Limb (tissue), 2 donors: ENCODE measurements around the gene IL2.

ENCODE experiments used
- DNase-seq, 2 donors: peaks; one replicate each; pipeline ENCODE4 v3.0.0-alpha.2; 2016; ENCODE audit errors: extremely low spot score in 2 of 2

The IL2 gene

DNA sequence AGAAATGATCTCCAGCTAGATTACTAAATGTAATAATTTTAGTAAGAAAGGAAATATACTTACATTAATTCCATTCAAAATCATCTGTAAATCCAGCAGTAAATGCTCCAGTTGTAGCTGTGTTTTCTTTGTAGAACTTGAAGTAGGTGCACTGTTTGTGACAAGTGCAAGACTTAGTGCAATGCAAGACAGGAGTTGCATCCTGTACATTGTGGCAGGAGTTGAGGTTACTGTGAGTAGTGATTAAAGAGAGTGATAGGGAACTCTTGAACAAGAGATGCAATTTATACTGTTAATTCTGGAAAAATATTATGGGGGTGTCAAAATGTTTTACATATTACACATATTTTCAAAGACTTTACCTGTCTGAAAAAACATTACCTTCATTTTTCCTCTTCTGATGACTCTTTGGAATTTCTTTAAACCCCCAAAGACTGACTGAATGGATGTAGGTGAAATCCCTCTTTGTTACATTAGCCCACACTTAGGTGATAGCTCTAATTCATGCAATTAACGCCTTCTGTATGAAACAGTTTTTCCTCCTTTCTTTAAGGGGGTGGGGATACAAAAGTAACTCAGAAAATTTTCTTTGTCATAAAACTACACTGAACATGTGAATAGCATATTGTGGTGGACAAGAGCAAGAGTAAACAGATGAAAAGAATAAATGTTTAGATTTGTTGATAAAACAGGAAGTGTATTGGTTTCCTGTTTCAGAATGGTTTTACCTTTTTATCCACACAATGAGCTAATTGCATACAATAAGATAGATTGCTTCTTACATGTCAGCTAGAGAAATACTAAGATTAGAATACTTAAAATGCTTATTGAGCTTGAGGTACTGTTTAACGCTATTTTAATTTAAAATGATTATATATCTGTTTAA, at the start of gene IL2:
Gene IL2, minus strand, starts transcription at position 495 of the 886 bp plus-strand sequence. Its CDS starts 285 bp downstream, at position 210.
- no peak for DNase-seq

DNA sequence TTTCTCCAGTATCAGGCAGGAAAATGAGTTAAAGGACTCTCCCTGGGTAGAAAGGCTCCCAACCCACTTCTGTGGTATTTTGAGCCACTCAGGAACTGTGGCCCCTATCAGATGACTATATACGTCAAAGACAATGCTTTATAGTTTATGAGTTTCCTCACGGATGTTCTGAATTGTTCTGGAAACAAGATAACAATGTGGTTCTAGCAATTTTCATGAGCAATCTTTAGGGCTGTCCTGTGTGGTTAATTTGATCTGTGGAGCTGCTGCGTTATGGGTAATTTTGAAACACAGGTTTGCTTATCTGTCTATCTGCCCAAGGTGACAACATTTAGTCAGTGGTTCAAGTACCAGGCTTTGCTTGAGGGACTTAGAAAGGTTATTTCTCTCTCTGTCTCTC, 46.7 kb upstream of the IL2 start:
- DNase-seq = no peak

DNA sequence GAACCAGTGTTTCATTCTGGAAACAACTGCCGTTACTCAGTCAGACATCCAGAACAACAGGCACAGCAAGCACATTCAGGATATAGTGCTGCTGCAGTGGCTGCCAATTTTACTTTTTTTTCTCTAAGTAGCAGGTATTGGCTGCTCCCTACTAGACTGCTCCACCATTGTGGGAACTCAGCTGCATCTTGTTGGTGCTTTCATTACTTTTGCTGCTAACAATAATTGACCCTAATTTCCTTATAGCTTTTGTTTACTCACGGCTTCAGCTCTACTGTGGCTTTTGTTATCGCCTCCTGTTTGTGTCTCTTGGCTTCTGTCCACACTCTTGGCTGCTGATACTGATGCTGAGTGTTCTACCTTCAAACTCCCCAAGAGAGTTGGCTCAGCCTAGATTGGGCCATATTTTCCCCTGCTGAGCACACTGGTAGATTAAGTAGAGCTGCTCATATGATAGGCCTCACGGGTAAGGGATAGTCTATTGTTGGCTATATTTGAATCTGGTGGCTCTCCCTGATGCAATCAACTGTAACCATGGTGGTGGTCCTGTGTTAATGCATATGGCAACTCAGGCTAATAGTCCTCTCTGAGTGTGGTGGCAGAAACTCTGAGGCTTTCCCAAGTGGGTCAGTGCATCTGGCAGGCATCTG, 44.5 kb upstream of the IL2 start:
- no peak for DNase-seq

DNA sequence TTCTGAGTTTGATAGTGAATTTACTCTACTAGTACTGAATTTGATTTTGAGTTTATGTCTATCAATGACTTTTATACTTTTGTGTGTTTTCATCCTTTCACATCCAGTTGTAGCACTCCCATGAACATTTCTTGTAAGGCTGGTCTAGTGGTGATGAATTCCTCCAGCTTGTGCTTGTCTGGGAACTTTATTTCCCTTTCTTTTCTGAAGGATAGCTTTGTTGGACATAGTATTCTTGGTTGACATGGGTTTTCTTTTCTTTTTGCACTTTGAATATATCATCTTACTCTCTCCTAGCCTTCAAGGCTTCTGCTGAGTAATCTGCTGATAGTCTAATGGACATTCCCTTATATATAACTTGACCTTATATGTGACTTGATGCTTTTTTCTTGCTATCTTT, 32.5 kb upstream of the IL2 start:
- DNase-seq = no peak

DNA sequence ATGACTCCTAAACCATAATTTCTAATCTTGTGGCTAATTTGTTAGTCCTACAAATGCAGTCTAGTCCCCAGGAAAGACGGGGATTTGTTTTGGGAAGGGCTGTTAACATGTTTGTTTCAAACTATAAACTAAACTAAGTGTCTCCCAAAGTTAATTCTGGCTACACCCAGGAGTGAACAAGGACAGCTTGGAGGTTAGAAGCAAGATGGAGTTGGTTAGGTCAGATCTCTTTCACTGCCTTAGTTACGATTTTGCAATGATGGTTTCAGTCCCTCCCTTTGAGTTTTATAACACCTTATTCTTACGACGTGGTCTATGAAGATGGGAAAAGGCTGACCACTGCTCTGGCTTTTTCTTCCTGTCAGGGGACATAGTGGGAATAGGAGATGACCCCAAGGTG, 27.0 kb upstream of the IL2 start:
- no peak for DNase-seq

DNA sequence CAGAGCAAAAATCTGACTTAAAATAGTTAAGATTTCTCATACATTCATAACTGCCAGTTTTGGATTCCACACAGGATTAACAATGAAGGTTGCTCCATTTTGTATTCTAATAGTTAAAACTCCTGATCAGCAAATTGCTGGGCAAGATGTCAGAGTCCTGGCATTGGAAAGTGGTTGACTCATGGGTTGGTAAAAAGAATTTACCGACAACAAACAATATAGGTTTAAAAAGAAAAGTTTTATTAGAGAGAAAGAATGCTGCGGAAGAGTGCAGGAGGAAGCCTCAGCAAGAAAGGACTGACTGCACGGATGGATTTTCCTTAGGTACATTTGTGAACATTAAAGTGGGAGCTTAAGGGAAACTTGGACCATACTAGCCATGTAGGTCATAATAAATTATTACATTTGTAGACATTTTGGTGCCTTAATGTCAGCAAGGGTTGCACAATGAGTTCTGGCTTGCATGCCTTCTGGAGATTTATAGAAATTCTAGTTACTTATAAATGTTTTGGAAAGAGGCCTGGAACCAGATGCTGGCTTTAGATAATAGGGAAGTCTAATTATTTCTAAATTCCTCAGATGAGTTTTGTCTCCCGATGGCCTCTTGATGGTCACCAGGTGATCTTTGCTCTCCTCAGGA, 25.4 kb upstream of the IL2 start:
- DNase-seq = peak in 1 of 2 donors; percentile 5

DNA sequence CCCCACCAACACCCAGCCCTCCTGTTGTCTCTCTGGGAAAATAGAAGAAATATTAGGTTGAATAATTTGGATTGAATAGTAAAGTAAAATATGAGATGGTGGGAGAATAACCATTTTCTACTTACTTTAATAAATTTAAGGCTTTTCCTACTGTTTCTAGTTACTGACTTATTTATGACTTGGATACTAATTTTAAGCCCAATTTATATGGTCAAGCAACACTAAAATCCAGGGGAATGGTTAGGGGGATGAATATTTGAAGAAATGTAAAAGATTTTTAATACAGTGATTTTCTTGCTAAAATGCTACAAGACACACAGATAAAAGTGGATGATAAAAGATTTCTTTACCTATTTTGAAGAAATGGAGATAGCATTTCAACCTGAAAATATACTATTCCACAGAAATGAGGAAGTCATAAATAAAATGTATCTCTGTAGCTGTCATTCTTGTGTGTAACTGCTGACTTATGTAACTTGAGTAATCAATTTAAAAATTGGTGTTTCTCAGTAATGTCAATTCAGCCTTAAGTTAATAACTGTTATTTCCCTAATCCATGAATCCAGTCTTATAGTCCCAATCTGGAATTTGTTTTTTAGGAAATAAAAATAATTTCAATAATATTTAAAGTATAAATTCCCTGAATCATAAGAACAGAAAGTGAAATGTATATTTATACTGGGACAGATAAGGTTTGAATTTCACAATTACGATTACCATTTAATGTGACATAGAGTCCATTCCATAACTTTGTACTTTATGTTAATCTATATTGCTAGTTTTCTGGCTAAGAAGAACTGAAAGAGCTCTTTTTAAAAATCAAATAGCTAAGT, 24.3 kb upstream of the IL2 start:
- DNase-seq = no peak

DNA sequence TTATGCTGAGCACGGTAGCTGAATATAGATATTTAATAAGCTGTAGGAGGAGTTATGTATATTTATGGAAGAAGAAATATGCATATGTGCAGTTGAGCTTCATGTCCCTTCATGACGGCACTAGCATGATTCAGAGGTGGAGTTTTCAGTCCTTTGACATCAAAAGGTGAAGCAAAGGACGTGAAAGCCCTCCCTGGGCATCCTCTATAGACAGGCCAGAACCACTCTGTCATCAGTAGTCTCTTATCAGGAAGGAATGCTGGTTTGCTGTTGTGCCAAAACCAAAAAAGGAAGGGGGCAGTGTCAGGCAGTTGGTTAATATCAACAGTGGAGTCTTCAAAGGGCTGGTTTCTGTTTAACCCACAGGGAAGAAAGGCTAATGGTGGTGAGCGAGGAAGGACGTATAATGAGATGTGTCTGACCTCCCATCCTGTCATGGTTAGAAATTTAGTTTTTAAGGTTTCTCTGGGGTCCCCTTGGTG, 23.5 kb upstream of the IL2 start:
- DNase-seq = no peak

DNA sequence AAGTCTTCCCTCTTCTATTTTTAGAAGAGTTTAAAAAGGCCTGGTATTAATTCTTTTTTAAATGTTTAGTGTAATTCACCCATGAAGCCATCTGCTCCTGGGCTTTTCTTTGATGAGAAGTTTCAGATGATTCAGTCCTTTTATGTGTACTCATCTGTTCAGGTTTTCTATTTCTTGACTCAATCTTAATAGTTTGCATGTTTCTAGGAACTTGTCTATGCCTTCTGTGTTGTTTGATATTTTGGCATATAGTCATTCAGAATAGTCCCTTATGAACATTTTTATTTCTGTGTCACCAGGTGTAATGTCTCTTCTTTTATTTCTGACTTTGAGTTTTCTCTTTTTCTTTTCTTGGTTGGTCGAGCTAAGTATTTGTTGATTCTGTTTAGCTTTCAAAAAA, 20.2 kb upstream of the IL2 start:
- DNase-seq = no peak

DNA sequence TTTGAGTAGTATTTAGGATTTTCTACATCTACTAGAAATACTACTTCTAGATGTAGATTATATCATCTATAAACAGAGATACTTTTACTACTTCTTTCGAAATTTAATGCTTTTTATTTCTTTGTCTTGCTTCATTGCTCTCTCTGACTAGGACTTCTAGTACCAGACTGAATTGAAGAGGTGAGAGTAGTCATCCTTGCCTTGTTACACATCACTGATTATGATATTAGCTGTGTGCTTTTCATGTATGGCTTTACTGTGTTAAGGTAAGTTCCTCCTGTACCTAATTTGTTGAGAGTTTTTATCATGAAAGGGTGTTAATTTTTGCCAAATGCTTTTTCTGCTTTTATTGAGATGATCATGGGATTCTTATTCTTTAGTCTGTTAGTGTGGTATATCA, 19.6 kb upstream of the IL2 start:
- no peak for DNase-seq

DNA sequence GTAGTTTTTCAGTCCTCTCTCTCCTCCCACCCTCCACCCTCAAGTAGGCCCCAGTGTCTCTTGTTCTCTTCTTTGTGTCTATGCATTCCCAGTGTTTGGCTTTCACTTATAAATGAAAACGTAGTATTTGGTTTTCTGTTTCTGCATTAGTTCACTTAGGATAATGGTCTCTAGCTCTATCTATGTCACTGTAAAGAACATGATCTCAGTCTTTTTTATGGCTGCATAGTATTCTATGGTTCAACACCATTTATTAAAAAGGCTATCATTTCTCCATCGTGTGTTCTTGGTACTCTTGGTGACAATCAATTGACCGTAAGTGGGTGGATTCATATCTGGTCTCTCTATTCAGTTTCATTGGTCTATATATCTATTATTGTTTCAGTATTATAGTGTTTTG, 18.7 kb upstream of the IL2 start:
- no peak for DNase-seq

DNA sequence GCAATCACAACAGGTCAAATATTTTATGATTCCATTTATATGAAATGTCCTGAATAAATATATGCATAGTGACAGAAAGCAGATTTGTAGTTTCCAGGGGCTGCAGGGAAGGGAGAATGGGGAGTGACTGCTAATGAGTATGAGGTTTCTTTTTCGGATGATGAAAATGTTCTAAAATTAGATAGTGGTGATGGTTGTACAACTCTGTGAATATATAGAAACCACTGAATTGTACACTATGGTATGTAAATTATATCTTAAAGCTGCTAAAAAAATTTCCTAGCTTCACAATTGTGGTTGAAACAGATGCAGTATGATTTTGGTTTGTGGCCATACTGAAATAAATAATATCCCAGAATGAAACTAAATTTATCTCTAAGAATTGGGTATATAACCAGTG, 12.9 kb upstream of the IL2 start:
- no peak for DNase-seq

DNA sequence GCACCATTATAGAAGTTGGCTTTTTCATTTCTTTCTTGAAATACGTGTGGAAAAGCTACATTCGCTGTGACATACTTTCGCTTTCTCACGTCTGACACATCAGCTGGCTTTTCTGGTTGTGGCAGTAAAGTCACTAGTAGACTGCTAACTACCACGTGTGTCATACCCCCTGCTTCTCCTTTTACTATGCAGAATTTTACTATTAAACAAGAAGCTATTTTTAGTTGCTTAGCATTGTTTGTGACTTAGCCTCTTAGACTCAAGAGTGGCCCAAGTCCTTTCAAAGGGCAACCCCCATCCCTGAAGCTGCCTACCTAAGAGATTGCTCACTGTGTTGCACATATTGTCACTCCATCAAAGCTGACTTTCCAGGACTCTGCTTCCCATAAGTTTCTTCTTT, 2.1 kb upstream of the IL2 start:
- no peak for DNase-seq

DNA sequence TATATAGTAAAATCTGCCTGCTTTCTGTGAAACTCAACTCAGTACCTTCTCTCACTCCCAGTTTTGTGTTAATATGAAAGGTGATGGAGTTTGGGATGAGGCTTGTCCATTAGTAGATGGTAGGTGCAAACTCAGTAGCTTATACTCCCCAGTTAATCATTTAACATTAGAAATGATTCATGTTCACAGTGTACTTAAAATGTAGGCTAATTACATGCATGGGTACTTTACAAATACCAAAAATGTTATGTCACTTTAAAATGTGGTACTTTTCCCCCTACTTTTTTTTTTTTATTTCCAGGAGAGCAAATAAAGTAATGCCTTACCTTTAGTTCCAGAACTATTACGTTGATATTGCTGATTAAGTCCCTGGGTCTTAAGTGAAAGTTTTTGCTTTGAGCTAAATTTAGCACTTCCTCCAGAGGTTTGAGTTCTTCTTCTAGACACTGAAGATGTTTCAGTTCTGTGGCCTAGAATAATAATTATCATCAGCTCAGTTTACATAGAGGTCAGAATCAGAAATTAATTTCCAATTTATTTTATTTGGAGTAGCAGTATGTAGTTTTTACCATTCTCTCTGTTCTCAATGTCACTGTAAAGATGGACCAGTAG, 3.0 kb downstream of the IL2 start:
- no peak for DNase-seq

DNA sequence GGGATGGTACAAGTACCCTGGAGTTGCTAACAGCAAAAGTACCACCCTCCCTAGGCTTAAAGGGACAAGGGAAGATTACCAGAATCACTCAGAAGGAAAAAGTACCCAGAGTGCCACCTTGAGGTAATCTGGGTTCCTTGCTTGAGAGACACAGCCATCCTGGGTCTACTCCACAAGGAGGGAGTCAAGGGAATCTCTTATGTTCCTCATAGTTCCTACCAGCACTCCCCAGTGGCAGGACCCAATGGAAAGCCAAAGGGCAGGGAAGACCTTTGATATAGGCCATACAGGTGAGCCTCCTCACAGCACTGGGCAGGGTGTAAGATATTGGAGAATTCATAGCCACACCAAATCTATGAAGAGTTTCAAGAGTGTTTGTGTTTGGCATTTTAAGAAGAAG, 5.7 kb downstream of the IL2 start:
- DNase-seq = no peak

DNA sequence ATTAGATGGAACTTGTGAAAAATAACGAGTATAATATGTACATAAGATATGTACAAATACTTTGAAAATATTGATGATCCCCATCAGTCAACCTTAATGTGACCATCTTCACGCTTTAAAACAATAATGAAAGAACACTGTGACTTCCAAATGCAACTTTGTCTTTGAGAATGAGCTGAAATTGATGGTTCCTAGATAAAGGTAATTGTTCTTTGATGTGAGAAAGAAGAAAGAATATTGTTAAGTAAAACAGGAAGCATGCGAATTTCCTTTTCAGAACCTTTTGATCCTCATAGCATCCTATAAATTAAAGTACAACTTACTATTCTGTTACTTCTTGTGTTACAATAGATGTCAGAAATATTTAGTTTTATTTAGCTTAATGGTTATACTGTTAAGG, 22.2 kb downstream of the IL2 start:
- DNase-seq = no peak

DNA sequence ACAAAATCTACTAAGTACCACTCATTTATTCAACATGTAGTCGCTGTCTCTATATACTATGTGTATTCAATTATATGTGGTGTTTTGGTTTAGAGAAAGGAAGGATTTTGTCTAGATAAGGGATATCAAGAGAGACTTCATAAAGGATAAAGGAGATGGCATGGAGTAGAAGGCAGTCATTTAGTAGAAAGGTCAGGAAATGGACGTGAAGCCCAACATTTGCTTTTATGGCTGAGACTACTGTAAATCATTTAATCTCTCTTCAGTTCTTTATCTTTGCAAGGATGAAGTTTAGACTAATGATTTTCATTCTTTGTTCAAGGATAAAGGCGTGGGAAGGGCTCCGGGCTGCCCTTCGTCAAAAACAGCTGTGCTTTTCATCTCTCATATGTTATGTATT, 25.2 kb downstream of the IL2 start:
- DNase-seq = no peak

DNA sequence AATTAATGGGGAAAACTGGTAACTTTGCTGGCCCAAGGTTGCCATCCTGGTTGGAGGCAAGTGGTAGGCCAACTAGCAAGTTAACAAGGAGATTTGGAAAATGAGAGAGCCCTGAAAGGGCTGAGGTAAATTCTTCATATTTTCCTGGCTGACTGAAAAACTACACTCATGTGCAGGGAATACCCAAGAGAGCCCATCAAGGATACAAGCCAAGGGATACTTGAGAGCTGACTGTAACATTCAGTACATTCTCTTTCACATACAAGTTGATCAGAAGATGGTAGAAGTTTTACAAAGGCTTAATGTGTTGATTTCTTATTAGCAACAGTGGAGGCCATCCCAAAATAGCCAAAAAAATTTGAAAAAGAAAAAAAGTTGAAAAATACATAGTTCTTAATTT, 33.3 kb downstream of the IL2 start:
- no peak for DNase-seq

DNA sequence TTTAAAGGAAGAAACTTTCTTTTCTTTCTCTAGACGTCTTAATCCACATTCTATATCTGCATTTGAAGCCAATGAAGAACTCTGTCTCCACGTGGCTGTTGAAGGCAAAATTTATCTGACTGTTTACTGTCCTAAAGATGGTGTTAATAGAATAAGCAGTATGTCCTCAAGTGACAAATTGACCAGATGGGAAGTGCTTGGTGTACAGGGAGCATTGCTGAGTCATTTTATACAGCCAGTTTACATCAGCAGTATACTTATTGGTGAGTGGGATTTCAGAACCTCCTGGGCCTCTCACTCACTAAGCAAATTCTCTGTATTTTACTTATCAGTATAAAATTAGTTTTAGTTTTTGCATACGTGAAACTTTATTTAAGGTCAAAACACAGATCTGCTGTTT, 44.0 kb downstream of the IL2 start:
- DNase-seq = no peak

DNA sequence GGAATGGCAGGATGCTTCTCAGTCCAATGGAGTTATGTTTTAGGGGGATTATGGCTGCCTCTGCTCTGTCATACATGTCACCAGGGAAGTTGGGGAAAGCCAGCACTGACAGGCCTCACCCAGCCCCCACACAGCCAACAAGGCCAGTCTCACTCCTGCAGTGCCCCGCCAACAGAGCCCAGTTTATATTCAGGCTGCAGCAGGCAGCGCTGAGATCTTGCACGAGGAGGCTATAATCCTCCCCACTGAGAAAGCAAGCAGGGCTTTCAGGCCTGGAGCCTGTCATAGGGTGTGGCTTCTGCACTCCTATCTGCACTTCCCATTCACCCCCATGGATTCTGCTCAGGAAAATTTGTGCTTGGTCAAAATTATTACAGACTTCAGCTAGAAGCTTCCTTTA, 52.7 kb downstream of the IL2 start:
- no peak for DNase-seq
